Measurements from ENCODE around the gene TMEM187. TPM values are rescaled to one million over a fixed set of nuclear protein-coding genes. Genes with fewer than 3 reads are reported as not detected.

TMEM187 gene
- total and polyA plus RNA-seq, 10 donors = 2.0 to 12.2 (median 5.6) TPM

DNA sequence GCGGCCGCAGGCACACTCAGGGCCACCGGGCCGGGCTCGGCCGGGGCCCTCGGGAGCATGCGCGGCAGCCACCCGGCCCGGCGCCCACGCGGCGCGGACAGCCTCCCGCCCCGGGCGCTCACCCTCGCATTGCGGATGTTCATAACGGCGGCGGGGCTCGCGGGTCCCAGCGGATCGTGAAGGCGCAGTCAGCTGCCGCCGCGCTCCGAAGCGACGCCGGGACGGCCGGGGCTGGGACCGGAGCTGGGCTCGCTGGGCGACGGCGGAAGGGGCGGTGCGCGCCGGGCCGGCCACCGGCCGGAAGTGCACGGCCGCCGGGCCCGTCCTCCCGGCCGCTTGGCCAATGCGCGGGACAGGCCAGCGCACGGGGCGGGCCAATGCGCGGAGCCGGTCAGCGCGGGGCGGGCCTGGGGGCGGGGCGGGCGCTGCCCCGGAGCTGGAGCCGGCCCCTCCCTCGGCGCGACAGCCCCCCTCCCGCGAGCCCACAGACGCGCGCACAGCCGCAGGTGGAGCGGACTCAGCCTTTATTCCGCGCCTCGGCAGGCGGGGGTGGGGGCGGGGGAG is 37.7 kb upstream of the TMEM187 start, which contains the start of gene NAA10:
TSS of gene NAA10 (minus strand) at position 276 of the 564 bp plus-strand sequence. CDS start at position 143, 133 bp downstream.
- 0 to 13% (median 0%) methylated on average over 11 to 84 of the region's 87 CpGs for WGBS, 5 donors
- Histone ChIP-seq H3K27ac (peak within 1 kb of the TSS in 7 of 8 donors; percentile 46 to 89 (median 78)), H3K4me3 (peak within 1 kb of the TSS; percentile 49 to 93 (median 67)), H3K36me3 (peaks cover 0 to 60% (median 9%) of the 10 kb centered on the region in 6 donors), H3K9me3 (no peaks in the 10 kb centered on the region), H3K4me1 (peaks cover 5 to 55% (median 31%) of the 10 kb centered on the region in 6 donors), H3K27me3 (replicated peaks in 1 of 7) (peaks cover 0 to 9% (median 0%) of the 10 kb centered on the region in 7 donors)
- intact Hi-C loops (cut with DNase I; ENCODE audit: low total_unique reads) = no loop called here
- DNase-seq = peak; percentile 91
- peak; percentile 60 to 69 (median 61) for TF ChIP-seq POLR2AphosphoS5 (IDR thresholded peaks at IDR 0.05)
- TF ChIP-seq, protein P1, sequence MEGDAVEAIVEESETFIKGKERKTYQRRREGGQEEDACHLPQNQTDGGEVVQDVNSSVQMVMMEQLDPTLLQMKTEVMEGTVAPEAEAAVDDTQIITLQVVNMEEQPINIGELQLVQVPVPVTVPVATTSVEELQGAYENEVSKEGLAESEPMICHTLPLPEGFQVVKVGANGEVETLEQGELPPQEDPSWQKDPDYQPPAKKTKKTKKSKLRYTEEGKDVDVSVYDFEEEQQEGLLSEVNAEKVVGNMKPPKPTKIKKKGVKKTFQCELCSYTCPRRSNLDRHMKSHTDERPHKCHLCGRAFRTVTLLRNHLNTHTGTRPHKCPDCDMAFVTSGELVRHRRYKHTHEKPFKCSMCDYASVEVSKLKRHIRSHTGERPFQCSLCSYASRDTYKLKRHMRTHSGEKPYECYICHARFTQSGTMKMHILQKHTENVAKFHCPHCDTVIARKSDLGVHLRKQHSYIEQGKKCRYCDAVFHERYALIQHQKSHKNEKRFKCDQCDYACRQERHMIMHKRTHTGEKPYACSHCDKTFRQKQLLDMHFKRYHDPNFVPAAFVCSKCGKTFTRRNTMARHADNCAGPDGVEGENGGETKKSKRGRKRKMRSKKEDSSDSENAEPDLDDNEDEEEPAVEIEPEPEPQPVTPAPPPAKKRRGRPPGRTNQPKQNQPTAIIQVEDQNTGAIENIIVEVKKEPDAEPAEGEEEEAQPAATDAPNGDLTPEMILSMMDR (IDR thresholded peaks at IDR 0.05 in 8 of 11, conservative IDR thresholded peaks at IDR 0.05 in 3 of 11) = no peak
- TF ChIP-seq POLR2A (IDR thresholded peaks at IDR 0.05) = peak in 1 of 3 donors; percentile 27

DNA sequence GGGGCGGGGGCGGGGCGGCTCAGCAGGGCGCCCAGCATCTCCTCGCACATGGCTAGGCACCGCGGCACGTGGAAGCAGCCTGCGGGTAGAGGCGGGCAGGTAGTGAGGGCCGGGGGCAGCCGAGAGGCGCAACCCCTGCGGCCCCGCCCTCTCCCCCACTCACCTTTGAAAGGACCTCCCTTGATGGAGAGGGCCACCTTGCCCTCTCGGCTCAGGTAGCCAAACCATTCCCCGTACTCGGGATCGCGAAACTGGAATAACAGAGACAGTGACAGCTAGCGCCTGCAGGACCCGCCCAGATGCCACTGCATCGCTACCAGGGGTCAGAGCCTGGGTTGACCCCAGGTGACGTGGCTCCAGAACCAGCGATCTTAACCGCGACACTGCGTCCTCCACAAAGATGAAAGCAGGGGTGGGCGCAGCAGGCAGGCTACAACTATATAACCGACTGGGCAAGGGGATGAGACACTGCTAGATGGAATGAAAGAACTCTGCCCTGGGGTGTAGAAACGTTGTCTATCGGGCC is 37.2 kb upstream of the TMEM187 start:
- Histone ChIP-seq H3K4me3 (peak overlapping the region; percentile 12 to 93 (median 67)), H3K27me3 (replicated peaks in 1 of 7) (peaks cover 0 to 9% (median 0%) of the 10 kb centered on the region in 7 donors), H3K9me3 (no peaks in the 10 kb centered on the region), H3K36me3 (peaks cover 0 to 60% (median 9%) of the 10 kb centered on the region in 6 donors), H3K4me1 (peaks cover 5 to 55% (median 31%) of the 10 kb centered on the region in 6 donors), H3K27ac (peak overlapping the region in 6 of 8 donors; percentile 46 to 89 (median 80))
- intact Hi-C loops (cut with DNase I; ENCODE audit: low total_unique reads) = no loop called here
- peak; percentile 6 to 47 (median 40) for TF ChIP-seq POLR2AphosphoS5 (IDR thresholded peaks at IDR 0.05)
- TF ChIP-seq, protein P1 (IDR thresholded peaks at IDR 0.05 in 8 of 11, conservative IDR thresholded peaks at IDR 0.05 in 3 of 11) = no peak
- WGBS, 5 donors = 17 to 53% (median 32%) methylated on average over 11 to 31 of the region's 32 CpGs
- no peak for DNase-seq

DNA sequence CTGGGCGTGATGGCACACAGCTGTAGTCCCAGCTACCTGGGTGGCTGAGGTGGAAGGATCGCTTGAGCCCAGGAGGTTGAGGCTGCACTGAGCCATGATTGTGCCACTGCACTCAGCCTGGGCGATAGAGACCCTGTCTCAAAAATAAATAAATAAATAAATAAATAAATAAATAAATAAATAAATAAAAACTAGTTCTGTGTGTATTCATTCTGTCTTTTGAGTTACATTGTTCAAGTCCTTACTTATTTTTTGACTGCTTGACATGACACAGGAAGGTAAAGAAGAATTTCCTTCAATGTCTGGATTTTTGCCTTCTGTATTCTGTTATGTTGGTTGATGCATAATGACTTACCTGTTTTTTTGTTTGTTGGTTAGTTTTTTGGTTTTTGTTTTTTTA is 35.5 kb upstream of the TMEM187 start:
- peaks cover 5 to 52% (median 34%) of the 10 kb centered on the region in 6 donors for H3K4me1 ChIP-seq
- WGBS, 5 donors = 84 to 97% (median 93%) methylated on average over 3 of the region's 3 CpGs
- no peak for TF ChIP-seq POLR2A (IDR thresholded peaks at IDR 0.05)
- no peak for TF ChIP-seq POLR2AphosphoS5 (IDR thresholded peaks at IDR 0.05)
- peaks cover 0 to 47% (median 6%) of the 10 kb centered on the region in 6 donors for H3K36me3 ChIP-seq
- no peak overlapping the region for H3K4me3 ChIP-seq
- H3K27me3 ChIP-seq (replicated peaks in 1 of 7) = peaks cover 0 to 9% (median 0%) of the 10 kb centered on the region in 7 donors
- intact Hi-C loops (cut with DNase I; ENCODE audit: low total_unique reads) = no loop called here
- no peak for DNase-seq
- no peaks in the 10 kb centered on the region for H3K9me3 ChIP-seq
- H3K27ac ChIP-seq = no peak overlapping the region

DNA sequence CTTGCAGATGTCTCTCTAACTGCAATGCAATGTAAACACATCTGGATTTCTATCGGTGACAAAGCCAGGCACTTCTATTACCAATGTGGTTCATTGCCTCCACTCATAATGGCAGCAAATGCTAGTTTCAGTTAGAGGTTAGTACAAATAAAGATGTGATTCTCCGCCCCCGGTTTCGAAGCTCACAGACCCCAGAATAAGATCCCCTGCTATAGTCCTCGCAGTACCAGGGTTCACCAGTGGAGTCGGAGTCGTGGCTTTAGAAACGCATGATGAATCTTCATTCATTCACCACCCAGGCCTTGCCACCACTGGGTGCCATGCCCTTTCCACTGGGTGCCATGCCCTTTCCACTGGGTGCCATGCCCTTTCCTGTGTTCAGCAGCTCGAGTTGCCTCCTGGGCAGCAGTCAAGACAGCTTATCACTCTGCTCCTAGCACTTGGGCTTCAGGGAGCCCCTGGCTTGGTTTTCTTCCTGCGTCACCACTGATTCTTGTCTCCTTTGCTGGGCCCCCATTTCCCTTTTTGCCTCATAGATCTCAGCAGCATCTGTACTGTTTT is 34.2 kb upstream of the TMEM187 start:
- Histone ChIP-seq H3K27ac (no peak overlapping the region), H3K27me3 (replicated peaks in 1 of 7) (peaks cover 0 to 9% (median 0%) of the 10 kb centered on the region in 7 donors), H3K9me3 (no peaks in the 10 kb centered on the region), H3K4me3 (no peak overlapping the region), H3K36me3 (peaks cover 0 to 42% (median under 1%) of the 10 kb centered on the region in 6 donors), H3K4me1 (peaks cover 5 to 56% (median 38%) of the 10 kb centered on the region in 6 donors)
- TF ChIP-seq, protein P1 (IDR thresholded peaks at IDR 0.05 in 8 of 11, conservative IDR thresholded peaks at IDR 0.05 in 3 of 11) = no peak
- no peak for TF ChIP-seq POLR2AphosphoS5 (IDR thresholded peaks at IDR 0.05)
- TF ChIP-seq POLR2A (IDR thresholded peaks at IDR 0.05) = no peak
- WGBS, 5 donors = 72 to 84% (median 75%) methylated on average over 10 of the region's 10 CpGs
- intact Hi-C loops (cut with DNase I; ENCODE audit: low total_unique reads) = no loop called here
- DNase-seq = no peak

Measured in spleen (tissue), 11 donors.